Retinal pigment epithelial cell (primary cell): ENCODE results near the gene AATK.

ENCODE experiments used
- DNase-seq: peaks from one replicate; pipeline ENCODE4 v3.0.0-alpha.2; 2010; ENCODE audit warnings: low read depth
- H3K4me3 ChIP-seq: 2 replicates; pipeline ENCODE4 v1.5.1; 2011; ENCODE audit warnings: mild to moderate bottlenecking, low read length, control low read depth, moderate library complexity
- TF ChIP-seq, protein P1 (sequence below): conservative IDR thresholded peaks from 2 replicates; pipeline ENCODE4 v1.5.1; 2011; ENCODE audit warnings: low read depth, low read length, control low read depth, inconsistent platforms

Gene AATK

DNA sequence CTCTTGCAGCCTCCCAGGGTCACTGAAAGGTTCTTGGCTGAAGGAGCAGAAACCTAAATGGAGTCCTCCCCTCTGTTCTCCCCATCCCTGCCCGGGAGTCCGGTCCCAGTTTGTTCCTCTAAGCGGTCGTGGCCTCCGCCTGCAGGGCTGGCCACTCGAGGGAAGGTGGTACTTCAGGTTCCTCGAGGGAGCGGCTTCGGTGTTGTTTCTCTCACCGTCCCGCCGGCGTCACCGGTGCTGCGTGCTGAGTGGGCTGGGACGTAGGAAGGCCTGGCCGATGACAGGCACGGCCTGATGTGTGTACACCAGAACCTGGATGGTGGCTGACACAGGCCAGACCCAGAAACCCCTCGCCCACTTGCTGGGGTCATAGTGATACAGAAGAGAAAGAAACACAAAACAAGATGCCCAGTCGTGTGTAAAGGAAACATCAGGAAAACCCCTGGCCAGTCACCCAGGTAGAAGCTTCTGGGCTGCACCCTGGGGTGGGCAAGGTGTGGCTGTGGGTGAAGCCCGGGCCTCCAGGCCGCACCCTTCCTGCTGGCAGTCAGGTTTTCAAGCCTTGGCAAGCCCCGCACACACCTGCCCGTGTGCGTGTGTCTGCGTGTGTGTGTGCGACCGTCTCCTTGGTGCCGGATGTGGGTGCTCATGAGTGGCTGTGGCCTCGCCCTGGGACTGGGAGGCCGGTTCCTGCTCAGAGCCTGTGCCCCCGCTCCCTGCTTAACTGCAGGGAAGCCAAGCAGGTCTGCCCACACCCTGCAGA is 79.1 kb downstream of the AATK start:
- H3K4me3 ChIP-seq, result no peak overlapping the region
- TF ChIP-seq, protein P1, sequence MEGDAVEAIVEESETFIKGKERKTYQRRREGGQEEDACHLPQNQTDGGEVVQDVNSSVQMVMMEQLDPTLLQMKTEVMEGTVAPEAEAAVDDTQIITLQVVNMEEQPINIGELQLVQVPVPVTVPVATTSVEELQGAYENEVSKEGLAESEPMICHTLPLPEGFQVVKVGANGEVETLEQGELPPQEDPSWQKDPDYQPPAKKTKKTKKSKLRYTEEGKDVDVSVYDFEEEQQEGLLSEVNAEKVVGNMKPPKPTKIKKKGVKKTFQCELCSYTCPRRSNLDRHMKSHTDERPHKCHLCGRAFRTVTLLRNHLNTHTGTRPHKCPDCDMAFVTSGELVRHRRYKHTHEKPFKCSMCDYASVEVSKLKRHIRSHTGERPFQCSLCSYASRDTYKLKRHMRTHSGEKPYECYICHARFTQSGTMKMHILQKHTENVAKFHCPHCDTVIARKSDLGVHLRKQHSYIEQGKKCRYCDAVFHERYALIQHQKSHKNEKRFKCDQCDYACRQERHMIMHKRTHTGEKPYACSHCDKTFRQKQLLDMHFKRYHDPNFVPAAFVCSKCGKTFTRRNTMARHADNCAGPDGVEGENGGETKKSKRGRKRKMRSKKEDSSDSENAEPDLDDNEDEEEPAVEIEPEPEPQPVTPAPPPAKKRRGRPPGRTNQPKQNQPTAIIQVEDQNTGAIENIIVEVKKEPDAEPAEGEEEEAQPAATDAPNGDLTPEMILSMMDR, result no peak
- no peak for DNase-seq

DNA sequence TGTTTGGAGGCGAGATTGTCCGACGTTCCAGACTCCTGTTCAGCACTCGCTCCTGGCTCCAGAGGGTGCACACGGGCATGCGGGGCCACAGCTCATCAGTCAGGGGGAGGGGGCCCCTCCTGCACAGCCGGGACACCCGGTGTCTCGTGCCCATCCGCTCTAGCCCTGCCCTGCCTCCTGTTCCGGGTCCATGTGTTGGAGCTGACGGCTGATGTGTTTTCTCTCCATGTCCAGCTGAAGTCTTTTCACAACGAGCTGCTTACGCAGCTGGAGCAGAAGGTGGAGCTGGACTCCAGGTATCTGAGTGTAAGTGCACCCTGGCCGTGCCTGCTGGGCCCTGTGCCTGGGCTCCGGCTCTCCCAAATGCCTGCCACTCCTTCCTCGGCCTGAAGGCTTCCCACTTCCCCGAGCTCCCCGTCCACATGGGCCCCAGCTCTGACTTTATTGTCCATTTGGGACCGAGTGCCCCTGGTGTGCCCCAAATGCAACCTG is 80.6 kb downstream of the AATK start:
- no peak for DNase-seq
- H3K4me3 ChIP-seq, result no peak overlapping the region
- TF ChIP-seq, protein P1, result no peak

DNA sequence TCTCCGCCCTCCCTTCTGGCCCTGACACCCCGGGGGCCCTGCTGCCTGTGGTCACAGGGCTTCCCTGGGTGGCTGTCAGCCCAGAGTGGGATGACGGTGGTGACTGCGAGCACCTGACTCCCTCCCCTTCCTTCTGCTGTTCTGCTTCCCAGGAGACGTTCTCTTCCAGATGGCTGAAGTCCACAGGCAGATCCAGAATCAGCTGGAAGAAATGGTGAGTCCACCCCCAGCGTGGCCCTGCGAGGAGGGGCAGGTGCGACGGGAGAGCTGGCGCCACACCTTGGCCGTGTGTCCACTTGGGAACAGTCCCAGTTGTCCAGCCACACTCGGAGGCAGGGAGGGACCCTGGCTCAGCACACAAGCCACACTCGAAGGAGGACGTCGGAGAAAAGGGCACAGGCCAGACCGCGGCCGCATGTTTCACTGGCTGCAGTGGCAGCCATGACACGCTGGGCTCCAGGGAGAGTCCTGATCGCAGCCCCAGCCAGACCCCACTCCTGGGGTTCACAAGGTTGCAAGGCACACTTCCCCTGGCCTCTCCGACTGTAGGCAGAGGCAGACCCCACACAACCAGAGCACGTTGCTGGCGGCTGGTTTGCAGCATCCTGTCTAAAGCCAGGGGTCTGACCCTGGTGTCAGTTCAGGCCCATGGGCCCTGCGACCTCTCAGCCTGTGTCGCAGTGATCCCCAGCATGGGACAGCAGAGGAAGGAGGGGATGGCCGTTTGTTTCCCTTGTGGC is 81.2 kb downstream of the AATK start:
- TF ChIP-seq, protein P1, result no peak

DNA sequence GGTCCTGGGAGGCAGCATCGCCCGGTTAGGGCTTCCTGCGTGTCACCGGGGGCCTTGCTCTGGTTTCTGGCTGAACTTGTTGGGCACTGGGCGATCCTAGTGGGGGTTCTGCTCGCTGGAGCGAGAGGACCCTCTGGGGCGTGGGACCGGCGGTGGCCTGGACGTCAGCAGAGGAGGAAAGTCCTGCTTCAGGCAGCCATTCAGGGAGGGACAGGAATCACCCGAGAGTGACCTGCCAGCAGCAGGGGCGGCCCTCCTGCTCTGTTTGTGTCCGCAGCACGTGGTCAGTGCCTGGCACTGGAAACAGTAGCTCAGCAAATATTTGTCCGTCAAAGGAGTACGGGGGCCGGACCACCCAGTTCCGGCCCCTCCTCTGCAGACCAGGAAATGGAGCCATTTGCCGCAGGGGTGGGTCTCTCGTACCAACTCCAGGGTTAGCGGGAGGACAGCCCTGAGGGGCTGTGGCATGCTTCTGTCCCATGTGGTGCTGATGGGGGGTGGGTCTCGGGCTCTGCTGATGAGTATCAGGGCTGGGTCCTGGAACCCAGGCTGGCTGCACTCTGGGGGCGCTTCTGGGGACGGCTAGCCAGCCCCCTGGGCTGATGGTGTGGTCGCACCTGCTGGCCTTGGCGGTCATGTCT is 82.8 kb downstream of the AATK start:
- H3K4me3 ChIP-seq, result no peak overlapping the region
- DNase-seq, result peak; percentile 85
- TF ChIP-seq, protein P1, result no peak

More for the DNA sequence above, 81.2 kb downstream of the AATK start:
- H3K4me3 ChIP-seq, result no peak overlapping the region
- DNase-seq, result no peak

DNA sequence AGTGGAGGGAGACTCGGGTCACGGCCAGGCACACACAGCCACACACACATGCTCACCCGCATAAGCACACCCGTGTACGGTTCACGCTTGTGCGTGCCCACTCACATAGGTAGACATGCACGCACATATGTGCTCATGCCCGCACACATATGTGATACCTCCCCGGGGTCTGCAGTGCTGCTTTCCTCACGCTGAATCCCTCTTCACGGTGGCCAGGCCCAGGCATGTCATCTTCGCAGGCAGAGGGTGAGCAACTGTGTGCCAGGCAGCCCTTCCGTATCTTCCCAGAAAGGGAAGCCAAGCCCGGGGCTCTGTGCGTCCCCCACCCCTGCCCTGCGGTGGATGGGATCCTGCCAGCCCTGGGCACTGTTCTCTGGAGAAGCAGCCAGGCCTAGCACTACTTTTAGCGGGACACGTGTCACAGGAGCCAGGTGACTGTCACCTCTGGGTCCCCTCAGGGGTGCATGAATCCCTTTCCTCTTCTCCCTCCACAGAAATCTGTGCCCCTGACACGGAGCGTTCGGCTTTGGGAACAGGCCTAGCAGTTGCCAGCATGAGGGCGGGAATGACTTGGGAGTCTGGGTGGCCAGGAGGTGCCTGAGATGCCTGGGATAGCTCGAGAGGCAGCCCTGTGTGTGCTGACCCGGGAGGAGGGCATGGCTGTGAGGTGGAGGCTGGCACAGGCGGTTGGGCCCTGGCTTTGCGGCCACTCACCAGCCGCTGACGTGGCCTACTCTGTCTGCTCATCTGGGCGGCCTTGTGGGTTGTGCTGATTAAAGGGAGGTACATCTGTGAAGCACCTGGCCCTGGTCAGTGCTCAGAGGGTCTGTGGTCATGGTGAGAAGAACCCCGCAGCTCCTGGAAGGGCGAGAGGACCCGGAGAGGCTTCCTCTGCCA is 83.6 kb downstream of the AATK start:
- no peak overlapping the region for H3K4me3 ChIP-seq
- TF ChIP-seq, protein P1, result no peak
- DNase-seq, result peak; percentile 67

DNA sequence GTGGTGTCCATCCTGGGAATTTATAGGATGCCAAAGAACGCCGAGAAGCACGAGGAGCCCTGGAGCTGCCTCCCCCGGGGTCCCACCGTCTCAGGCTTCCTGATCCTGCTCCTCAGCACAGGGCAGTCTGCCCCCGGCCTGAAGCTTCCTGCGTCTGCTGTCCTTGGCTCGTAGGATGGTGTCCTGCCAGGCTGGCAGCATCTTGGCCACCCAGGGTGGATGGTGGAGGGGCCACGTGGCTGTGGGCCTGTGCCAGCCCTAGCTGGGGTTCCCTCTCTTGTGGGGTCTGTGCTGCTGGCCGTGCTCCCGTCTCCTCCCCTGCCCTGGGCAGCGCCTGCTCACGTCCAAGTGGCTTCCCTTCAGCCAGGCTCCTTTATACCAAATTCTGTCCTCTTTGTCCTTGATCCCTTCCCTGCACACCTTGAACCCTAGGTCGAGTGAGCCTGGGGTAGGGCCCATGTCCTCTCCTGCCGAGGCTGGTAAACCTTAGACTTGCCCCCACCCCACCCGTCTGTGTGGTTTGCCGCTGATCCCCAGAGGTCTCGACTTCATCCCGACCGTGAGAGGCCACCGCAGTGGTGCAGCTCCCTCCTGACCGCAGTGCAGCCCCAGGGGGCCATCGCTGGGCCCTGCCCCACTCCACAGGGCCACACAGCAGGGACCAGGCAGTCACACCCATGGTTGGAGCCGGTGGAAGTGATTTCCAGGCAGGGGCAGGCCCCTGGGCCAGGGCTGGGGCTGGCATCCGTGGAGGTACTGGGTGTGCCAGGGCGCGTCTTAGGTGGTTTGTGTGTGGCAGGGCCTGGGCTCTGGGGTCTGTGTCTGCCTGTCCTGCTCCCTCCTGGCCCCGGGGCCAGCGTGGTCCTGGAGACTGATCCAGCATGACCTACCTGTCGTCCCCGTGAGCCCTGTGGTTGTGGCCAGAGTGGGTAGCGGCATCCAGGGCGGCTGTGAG is 84.5 kb downstream of the AATK start:
- no peak for DNase-seq
- TF ChIP-seq, protein P1, result no peak
- H3K4me3 ChIP-seq, result no peak overlapping the region
